ENCODE measurements around the gene LSM14B.

Gene LSM14B

GRCh38 chr20:62118113-62119043, 3.9 kb upstream of the LSM14B start:
- ChIA-PET CTCF (interaction anchor here (2.0 kb wide), 1 partner anchor 23 kb away, joined by 5 read pairs; no protein-coding TSS in a partner anchor), POLR2A (interaction anchor here (1.5 kb wide), 1 partner anchor 52 kb away, joined by 7 read pairs; the partner anchor contains the start of gene TAF4)
- no peak for DNase-seq (ENCODE audit: extremely low spot score)
- TF ChIP-seq CTCF (IDR thresholded peaks at IDR 0.05; ENCODE audit: control extremely low read depth, extremely low read depth, low read depth, missing control alignments): no peak

- DNase-seq (ENCODE audit: extremely low spot score): no peak
- TF ChIP-seq CTCF (IDR thresholded peaks at IDR 0.05; ENCODE audit: control extremely low read depth, extremely low read depth, low read depth, missing control alignments): no peak
- POLR2A ChIA-PET: interaction anchor here (1.5 kb wide), 1 partner anchor 53 kb away, joined by 7 read pairs; the partner anchor contains the start of gene TAF4
- CTCF ChIA-PET: interaction anchor here (2.0 kb wide), 1 partner anchor 22 kb away, joined by 5 read pairs; no protein-coding TSS in a partner anchor
These were observed 3.2 kb upstream of the LSM14B start for GRCh38 chr20:62119115-62119514.

DNA sequence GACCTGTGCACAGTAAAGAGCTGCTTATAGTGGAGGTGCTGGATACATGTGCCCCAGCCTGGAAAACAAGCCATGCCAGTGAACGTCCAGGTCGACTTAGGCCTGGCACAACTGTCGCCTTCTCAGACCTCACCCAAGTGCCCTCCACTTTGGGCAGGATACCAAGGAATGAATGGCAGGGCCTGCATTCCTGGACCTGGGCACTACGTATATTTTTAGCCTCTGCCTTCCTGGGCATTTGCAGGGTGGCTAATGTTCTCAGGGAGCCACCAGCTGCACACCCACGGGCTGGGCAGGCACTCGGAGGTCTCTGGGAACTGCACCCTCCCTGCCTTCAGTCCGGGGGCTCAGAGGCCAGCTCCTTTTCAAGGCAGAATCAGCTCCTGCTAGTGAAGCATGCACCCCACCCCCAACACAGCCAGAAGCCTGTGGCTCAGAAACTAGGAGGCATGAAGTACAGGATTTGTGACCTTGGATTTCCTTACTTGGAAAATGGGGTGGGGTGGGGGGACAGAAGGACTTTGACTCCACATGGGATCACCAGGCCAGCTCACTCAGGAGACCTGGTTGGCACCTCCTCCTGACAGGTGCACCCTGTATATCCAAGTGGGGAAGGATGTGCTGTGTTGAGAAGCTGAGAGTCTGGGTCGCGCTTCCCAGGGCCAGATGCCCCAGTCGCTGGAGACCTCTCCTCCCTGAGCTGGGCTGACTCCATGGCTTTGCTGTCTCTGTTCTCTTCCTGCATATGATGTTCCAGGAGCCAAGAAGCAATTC, 2.5 kb upstream of the LSM14B start:
- no peak for DNase-seq (ENCODE audit: extremely low spot score)
- ChIA-PET POLR2A (interaction anchor here (1.5 kb wide), 1 partner anchor 54 kb away, joined by 7 read pairs; the partner anchor contains the start of gene TAF4), CTCF (interaction anchor here (2.0 kb wide), 1 partner anchor 22 kb away, joined by 5 read pairs; no protein-coding TSS in a partner anchor)
- TF ChIP-seq CTCF (IDR thresholded peaks at IDR 0.05; ENCODE audit: control extremely low read depth, extremely low read depth, low read depth, missing control alignments): no peak

GRCh38 chr20:62120365-62120762, 1.9 kb upstream of the LSM14B start:
- TF ChIP-seq CTCF (IDR thresholded peaks at IDR 0.05; ENCODE audit: control extremely low read depth, extremely low read depth, low read depth, missing control alignments): no peak
- ChIA-PET CTCF (interaction anchor here (0.9 to 2.0 kb wide), 4 partner anchors 16 to 497 kb away, joined by 3 to 10 read pairs (median 4); no protein-coding TSS in a partner anchor), POLR2A (no interaction called here)
- DNase-seq (ENCODE audit: extremely low spot score): no peak

- ChIA-PET POLR2A (interaction anchor here (0.7 to 2.5 kb wide), 3 partner anchors 21 to 55 kb away, joined by 3 to 36 read pairs (median 4); partner anchors contain the start of gene TAF4), CTCF (interaction anchor here (0.8 to 1.8 kb wide), 6 partner anchors 10 to 496 kb away, joined by 3 to 10 read pairs (median 4); no protein-coding TSS in a partner anchor)
- no peak for TF ChIP-seq CTCF (IDR thresholded peaks at IDR 0.05; ENCODE audit: control extremely low read depth, extremely low read depth, low read depth, missing control alignments)
- no peak for DNase-seq (ENCODE audit: extremely low spot score)
These were observed 1.1 kb upstream of the LSM14B start for GRCh38 chr20:62120990-62121775.

Measured in GM10248 (cell line).